Gastrocnemius medialis (tissue), 4 donors: ENCODE results near the gene METTL21C.

Experiments used
- POLR2A ChIP-seq, 2 donors: fragments of 450-650 bp; IDR thresholded peaks; one replicate each; pipeline ENCODE4 v1.6.1; 2017; ENCODE audit warnings: antibody characterized with exemption in 2 of 2, mild to moderate bottlenecking in 2 of 2, moderate library complexity in 2 of 2
- TF ChIP-seq, protein P1 (sequence below), 5 experiments: fragments of 450-650 bp in 3 of 5; fragments of 200-600 bp in 2 of 5; sonication (generic) in 2 of 5; IDR thresholded peaks in 4 of 5; conservative IDR thresholded peaks in 1 of 5; 1 replicate in 4 of 5; 2 replicates in 1 of 5; pipeline ENCODE4 v1.5.1; 2016 to 2019; ENCODE audit warnings: antibody characterized with exemption in 5 of 5, mild to moderate bottlenecking in 3 of 5, moderate library complexity in 3 of 5

DNA sequence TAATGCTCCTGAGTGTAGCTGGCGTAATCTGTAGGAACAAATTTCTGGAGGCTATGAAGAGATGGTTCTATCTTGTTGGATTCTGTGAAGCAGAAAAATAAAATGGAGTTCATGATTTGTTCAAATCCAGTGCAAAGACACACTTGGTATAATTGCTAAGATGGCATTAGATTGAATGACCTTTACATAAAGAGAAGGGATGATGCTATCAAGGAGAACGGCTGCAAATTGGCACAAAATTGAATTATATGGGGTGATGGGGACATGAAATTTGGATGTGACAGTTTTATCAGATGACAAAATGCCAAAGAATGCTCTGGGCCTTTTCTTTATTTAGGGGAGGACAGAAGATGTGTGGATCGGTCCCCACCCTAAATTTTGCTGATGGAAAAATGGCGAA lies 4.0 kb downstream of the METTL21C start:
- TF ChIP-seq, protein P1, sequence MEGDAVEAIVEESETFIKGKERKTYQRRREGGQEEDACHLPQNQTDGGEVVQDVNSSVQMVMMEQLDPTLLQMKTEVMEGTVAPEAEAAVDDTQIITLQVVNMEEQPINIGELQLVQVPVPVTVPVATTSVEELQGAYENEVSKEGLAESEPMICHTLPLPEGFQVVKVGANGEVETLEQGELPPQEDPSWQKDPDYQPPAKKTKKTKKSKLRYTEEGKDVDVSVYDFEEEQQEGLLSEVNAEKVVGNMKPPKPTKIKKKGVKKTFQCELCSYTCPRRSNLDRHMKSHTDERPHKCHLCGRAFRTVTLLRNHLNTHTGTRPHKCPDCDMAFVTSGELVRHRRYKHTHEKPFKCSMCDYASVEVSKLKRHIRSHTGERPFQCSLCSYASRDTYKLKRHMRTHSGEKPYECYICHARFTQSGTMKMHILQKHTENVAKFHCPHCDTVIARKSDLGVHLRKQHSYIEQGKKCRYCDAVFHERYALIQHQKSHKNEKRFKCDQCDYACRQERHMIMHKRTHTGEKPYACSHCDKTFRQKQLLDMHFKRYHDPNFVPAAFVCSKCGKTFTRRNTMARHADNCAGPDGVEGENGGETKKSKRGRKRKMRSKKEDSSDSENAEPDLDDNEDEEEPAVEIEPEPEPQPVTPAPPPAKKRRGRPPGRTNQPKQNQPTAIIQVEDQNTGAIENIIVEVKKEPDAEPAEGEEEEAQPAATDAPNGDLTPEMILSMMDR (IDR thresholded peaks at IDR 0.05 in 4 of 5, conservative IDR thresholded peaks at IDR 0.05 in 1 of 5), result no peak
- no peak for TF ChIP-seq POLR2A (IDR thresholded peaks at IDR 0.05)
